B cell (primary cell): ENCODE data around the gene EIF2A. TPM values are rescaled to one million over a fixed set of nuclear protein-coding genes. Genes with fewer than 3 reads are reported as not detected.

Source experiments
- ATAC-seq: fragments of 200-7000 bp; cut with Tn5 transposase; one replicate; pipeline ENCODE4 v1.10.0; 2021; ENCODE audit warnings: low read depth, mild to moderate bottlenecking, moderate number of reproducible peaks, moderate library complexity
- CTCF ChIA-PET: fragments of 350-600 bp; sonication (Branson Sonifier 250); formaldehyde crosslinking; loops from one replicate; lab custom pipeline; 2021; ENCODE audit warnings: antibody characterized with exemption, inconsistent platforms; lab: Charles Lee
- POLR2A ChIA-PET: fragments of 350-600 bp; sonication (Branson Sonifier 250); formaldehyde crosslinking; loops from one replicate; lab custom pipeline; 2021; ENCODE audit warnings: antibody characterized with exemption; lab: Charles Lee
- DNase-seq: peaks from one replicate; pipeline ENCODE4 v3.0.0; 2013
- H2AFZ ChIP-seq: 2 replicates; pipeline ENCODE4 v1.6.1; 2012; ENCODE audit warnings: mild to moderate bottlenecking, low read depth, low read length; ENCODE audit not compliant: insufficient read depth, poor library complexity, severe bottlenecking
- H3K27ac ChIP-seq, 2 donors: 1 replicate in 1 of 2; 2 replicates in 1 of 2; pipeline ENCODE4 v1.5.1; 2012 to 2013; ENCODE audit warnings: low read length in 2 of 2, mild to moderate bottlenecking in 2 of 2, moderate library complexity in 1 of 2
- H3K27me3 ChIP-seq, 4 experiments: fragments of 200-600 bp in 1 of 4; sonication (generic) in 1 of 4; replicated peaks in 1 of 4; 1 replicate in 2 of 4; 2 replicates in 2 of 4; pipeline versions ENCODE4 v1.6.1 to v1.7.0; 2013 to 2016; ENCODE audit warnings: low read length in 3 of 4, mild to moderate bottlenecking in 2 of 4, mixed read lengths in 1 of 4, moderate library complexity in 1 of 4; ENCODE audit not compliant: insufficient read depth in 4 of 4, control insufficient read depth in 3 of 4; ENCODE audit errors: control extremely low read depth in 1 of 4
- H3K36me3 ChIP-seq, 2 experiments: replicated peaks in 1 of 2; 1 replicate in 1 of 2; 2 replicates in 1 of 2; pipeline versions ENCODE4 v1.6.1 to v1.7.1; 2013; ENCODE audit warnings: low read length in 1 of 2; ENCODE audit not compliant: insufficient read depth in 2 of 2, control insufficient read depth in 1 of 2; ENCODE audit errors: control extremely low read depth in 1 of 2, extremely low read depth in 1 of 2
- H3K4me1 ChIP-seq, 2 donors: fragments of 200-600 bp in 1 of 2; sonication (generic) in 1 of 2; 1 replicate in 1 of 2; 2 replicates in 1 of 2; pipeline versions ENCODE4 v1.5.1 to v1.6.1; 2013 to 2017; ENCODE audit warnings: low read length in 2 of 2; ENCODE audit not compliant: control insufficient read depth in 2 of 2, insufficient read depth in 2 of 2
- H3K4me2 ChIP-seq: replicated peaks from 2 replicates; pipeline ENCODE3; 2012; ENCODE audit warnings: mild to moderate bottlenecking, low read depth, low read length; ENCODE audit not compliant: poor library complexity, severe bottlenecking
- H3K4me3 ChIP-seq, 5 experiments: fragments of 200-600 bp in 1 of 5; sonication (generic) in 1 of 5; 1 replicate in 3 of 5; 2 replicates in 2 of 5; pipeline versions ENCODE4 v1.5.1 to v1.7.0; 2011 to 2016; ENCODE audit warnings: low read length in 4 of 5, mild to moderate bottlenecking in 4 of 5, low read depth in 2 of 5, control low read depth in 1 of 5, moderate library complexity in 1 of 5; ENCODE audit not compliant: insufficient read depth in 1 of 5; ENCODE audit errors: control extremely low read depth in 1 of 5, extremely low read depth in 1 of 5
- H3K79me2 ChIP-seq: fragments of 200-600 bp; sonication (generic); one replicate; pipeline ENCODE4 v1.6.0; 2016; ENCODE audit warnings: low read length; ENCODE audit not compliant: control insufficient read depth, insufficient read depth
- H3K9ac ChIP-seq: fragments of 200-600 bp; sonication (generic); 2 replicates; pipeline ENCODE4 v1.6.1; 2017; ENCODE audit warnings: mild to moderate bottlenecking, low read length, moderate library complexity
- H3K9me3 ChIP-seq, 3 donors: one replicate each; pipeline versions ENCODE4 v1.6.1 to v1.7.1; 2013; ENCODE audit warnings: low read length in 2 of 3; ENCODE audit not compliant: control insufficient read depth in 2 of 3, insufficient read depth in 1 of 3; ENCODE audit errors: control extremely low read depth in 1 of 3
- H4K20me1 ChIP-seq: 2 replicates; pipeline ENCODE4 v1.6.0; 2012; ENCODE audit warnings: mild to moderate bottlenecking, low read length; ENCODE audit not compliant: insufficient read depth, control insufficient read depth, poor library complexity, severe bottlenecking
- H3K27ac Mint-ChIP-seq: one replicate; pipeline ENCODE4 v1.8.0; 2021; ENCODE audit warnings: mixed read lengths
- H3K27me3 Mint-ChIP-seq: one replicate; pipeline ENCODE4 v1.8.0; 2021; ENCODE audit warnings: mixed read lengths
- H3K4me1 Mint-ChIP-seq: one replicate; pipeline ENCODE4 v1.8.0; 2021; ENCODE audit warnings: mixed read lengths
- H3K4me3 Mint-ChIP-seq: one replicate; pipeline ENCODE4 v1.8.0; 2021; ENCODE audit warnings: mixed read lengths
- H3K9me3 Mint-ChIP-seq: one replicate; pipeline ENCODE4 v1.8.0; 2022; ENCODE audit warnings: mixed read lengths; ENCODE audit not compliant: insufficient read depth
- EZH2 ChIP-seq: IDR thresholded peaks from 2 replicates; pipeline ENCODE4 v1.6.1; 2012; ENCODE audit warnings: borderline replicate concordance, low read depth, mild to moderate bottlenecking, moderate library complexity, low read length; ENCODE audit not compliant: insufficient read depth, poor library complexity, severe bottlenecking
- WGBS: methylation state at CpG from one replicate; pipeline ENCODE4 v1.1.5; 2013; ENCODE audit warnings: missing lambda C conversion rate; ENCODE audit not compliant: insufficient coverage; 5-methylcytosine and 5-hydroxymethylcytosine counted together
- intact Hi-C: fragments of 100-400 bp; cut with micrococcal nuclease; formaldehyde crosslinking; loops from one replicate; pipeline ENCODE4 v1.10.0; 2022
- polyA plus RNA-seq: library from polyadenylated mRNA; depleted of rRNA; stranded (reverse); fragments of >200 nt; gene quantifications from 2 replicates; pipeline ENCODE4 v1.2.3, GENCODE V29; 2012
- total RNA-seq, 2 donors: library from RNA; stranded (reverse); fragments of 120-200 nt in 1 of 2; gene quantifications; 1 replicate in 1 of 2; 2 replicates in 1 of 2; pipeline versions ENCODE4 v1.2.3 to v1.2.4, GENCODE V29; 2013 to 2022
- TF ChIP-seq, protein P1 (sequence below): fragments of 200-600 bp; IDR thresholded peaks from one replicate; pipeline ENCODE4 v1.8.0; 2022; ENCODE audit warnings: antibody characterized with exemption, mild to moderate bottlenecking

EIF2A gene
- total and polyA plus RNA-seq, 2 donors (not counting 1 experiment from before 2014, with no cell fraction given) = 63.4 to 78.8 TPM

DNA sequence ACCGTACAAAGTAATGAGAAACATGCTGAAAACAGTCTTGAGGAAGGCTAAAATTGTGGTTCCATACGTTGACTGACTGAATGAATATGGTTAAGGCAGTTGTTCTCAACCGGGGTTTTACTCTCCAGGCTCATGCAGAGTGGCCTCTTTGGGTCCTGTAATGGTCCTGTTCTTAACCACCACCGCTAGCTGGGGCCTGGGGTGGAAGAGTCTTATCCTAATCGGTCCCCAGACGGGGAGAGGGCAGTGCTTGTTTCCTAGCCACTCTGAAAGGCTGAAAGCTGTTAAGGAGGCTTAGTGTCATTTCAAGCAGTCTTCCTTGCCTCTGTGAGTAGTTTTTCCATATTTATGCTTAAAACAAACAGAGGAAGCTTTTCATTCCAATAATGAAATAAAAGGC is 88.5 kb downstream of the EIF2A start:
- Histone ChIP-seq H2AFZ (no peak overlapping the region), H4K20me1 (no peaks in the 10 kb centered on the region), H3K4me1 (peaks cover 3 to 6% of the 10 kb centered on the region in 2 donors), H3K27me3 (no peaks in the 10 kb centered on the region), H3K36me3 (peaks cover 0 to 6% of the 10 kb centered on the region in 2 experiments), H3K9me3 (no peaks in the 10 kb centered on the region), H3K4me3 (no peak overlapping the region), H3K79me2 (no peaks in the 10 kb centered on the region), H3K27ac (peak overlapping the region in 1 of 2 donors; percentile 1), H3K9ac (no peak overlapping the region), H3K4me2 (no peak overlapping the region)
- Mint-ChIP-seq H3K9me3 (no peaks in the 10 kb centered on the region), H3K27ac (no peak overlapping the region), H3K4me3 (no peak overlapping the region), H3K27me3 (no peaks in the 10 kb centered on the region), H3K4me1 (peaks cover 16% of the 10 kb centered on the region)
- no peak for ATAC-seq
- CTCF ChIA-PET = no interaction called here
- no peak for DNase-seq
- intact Hi-C loops = no loop called here
- 85% methylated on average over 3 of the region's 6 CpGs for WGBS
- no peak for TF ChIP-seq EZH2
- TF ChIP-seq, protein P1, sequence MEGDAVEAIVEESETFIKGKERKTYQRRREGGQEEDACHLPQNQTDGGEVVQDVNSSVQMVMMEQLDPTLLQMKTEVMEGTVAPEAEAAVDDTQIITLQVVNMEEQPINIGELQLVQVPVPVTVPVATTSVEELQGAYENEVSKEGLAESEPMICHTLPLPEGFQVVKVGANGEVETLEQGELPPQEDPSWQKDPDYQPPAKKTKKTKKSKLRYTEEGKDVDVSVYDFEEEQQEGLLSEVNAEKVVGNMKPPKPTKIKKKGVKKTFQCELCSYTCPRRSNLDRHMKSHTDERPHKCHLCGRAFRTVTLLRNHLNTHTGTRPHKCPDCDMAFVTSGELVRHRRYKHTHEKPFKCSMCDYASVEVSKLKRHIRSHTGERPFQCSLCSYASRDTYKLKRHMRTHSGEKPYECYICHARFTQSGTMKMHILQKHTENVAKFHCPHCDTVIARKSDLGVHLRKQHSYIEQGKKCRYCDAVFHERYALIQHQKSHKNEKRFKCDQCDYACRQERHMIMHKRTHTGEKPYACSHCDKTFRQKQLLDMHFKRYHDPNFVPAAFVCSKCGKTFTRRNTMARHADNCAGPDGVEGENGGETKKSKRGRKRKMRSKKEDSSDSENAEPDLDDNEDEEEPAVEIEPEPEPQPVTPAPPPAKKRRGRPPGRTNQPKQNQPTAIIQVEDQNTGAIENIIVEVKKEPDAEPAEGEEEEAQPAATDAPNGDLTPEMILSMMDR = no peak
- POLR2A ChIA-PET = no interaction called here

DNA sequence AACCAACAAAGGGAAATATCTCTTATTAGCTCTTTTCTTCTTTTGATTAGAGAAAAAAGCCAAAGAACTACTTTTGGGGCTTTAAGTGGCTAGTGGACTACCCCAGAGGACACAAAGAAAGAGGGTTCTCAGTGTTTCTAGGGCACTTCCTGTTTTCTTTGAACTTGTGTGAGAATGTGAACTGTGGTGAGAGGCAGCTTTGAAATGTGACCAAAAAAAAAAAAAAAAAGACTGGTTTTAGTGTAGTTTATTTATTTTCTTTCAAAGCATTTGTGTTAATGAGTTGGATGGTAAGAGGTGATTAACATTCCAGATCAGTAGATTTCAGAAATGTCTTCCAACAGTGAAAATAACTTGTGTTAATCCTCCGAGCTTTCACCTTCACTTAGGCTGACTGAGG is 88.9 kb downstream of the EIF2A start:
- ChIA-PET CTCF (no interaction called here), POLR2A (interaction anchor here (0.7 kb wide), 1 partner anchor 32 kb away, joined by 4 read pairs; the partner anchor contains the start of gene SELENOT)
- peaks cover 3 to 6% of the 10 kb centered on the region in 2 donors for H3K4me1 ChIP-seq
- no peaks in the 10 kb centered on the region for H4K20me1 ChIP-seq
- no peak overlapping the region for H3K4me2 ChIP-seq
- intact Hi-C loops = no loop called here
- peaks cover 0 to 2% of the 10 kb centered on the region in 2 experiments for H3K36me3 ChIP-seq
- DNase-seq (peak; percentile 40), ATAC-seq (no peak)
- no peak overlapping the region for H3K9ac ChIP-seq
- Mint-ChIP-seq H3K27ac (no peak overlapping the region), H3K9me3 (no peaks in the 10 kb centered on the region), H3K4me1 (peaks cover 16% of the 10 kb centered on the region), H3K27me3 (no peaks in the 10 kb centered on the region), H3K4me3 (no peak overlapping the region)
- H3K27ac ChIP-seq = no peak overlapping the region
- H3K79me2 ChIP-seq = no peaks in the 10 kb centered on the region
- no peak overlapping the region for H2AFZ ChIP-seq
- TF ChIP-seq EZH2 = no peak
- TF ChIP-seq, protein P1 = no peak
- no CpG with 5 or more reads among the region's 1 CpG for WGBS
- no peaks in the 10 kb centered on the region for H3K9me3 ChIP-seq
- no peak overlapping the region for H3K4me3 ChIP-seq
- H3K27me3 ChIP-seq = no peaks in the 10 kb centered on the region

Other genes with a start within 250 kb of the EIF2A start
- 45.9 and 48.5 TPM in 2 replicates for gene TSC22D2, start 138.5 kb upstream of the EIF2A start, total RNA-seq
- 17.2 and 26.9 TPM in 2 replicates for gene TSC22D2, start 138.5 kb upstream of the EIF2A start, polyA plus RNA-seq
- gene SERP1, start 291 bp upstream of the EIF2A start, total RNA-seq = 78.0 and 84.6 TPM in 2 replicates
- 114 and 197 TPM in 2 replicates for gene SERP1, start 291 bp upstream of the EIF2A start, polyA plus RNA-seq
- 73.1 and 76.7 TPM in 2 replicates for gene SELENOT, start 56.5 kb downstream of the EIF2A start, total RNA-seq
- 143 and 181 TPM in 2 replicates for gene SELENOT, start 56.5 kb downstream of the EIF2A start, polyA plus RNA-seq
- gene ERICH6, start 157.1 kb downstream of the EIF2A start, total RNA-seq = 0.44 TPM in 1 of 2 replicates, not detected in the other
- gene ERICH6, start 157.1 kb downstream of the EIF2A start, polyA plus RNA-seq = not detected in 2 replicates
- gene SIAH2, start 216.4 kb downstream of the EIF2A start, total RNA-seq = 22.3 and 22.5 TPM in 2 replicates
- 71.8 and 83.4 TPM in 2 replicates for gene SIAH2, start 216.4 kb downstream of the EIF2A start, polyA plus RNA-seq